Astrocyte (in vitro differentiated cells and primary cell): ENCODE measurements around the gene CYTH4.

ENCODE experiments used
- CTCF ChIP-seq: IDR thresholded peaks from 2 replicates; pipeline ENCODE4 v1.5.1; 2011; ENCODE audit warnings: low read depth, mild to moderate bottlenecking, inconsistent platforms, low read length, moderate library complexity; ENCODE audit not compliant: insufficient read depth
- EZH2 ChIP-seq: IDR thresholded peaks from 2 replicates; pipeline ENCODE4 v1.6.1; 2012; ENCODE audit warnings: mild to moderate bottlenecking, low read length, inconsistent platforms; ENCODE audit not compliant: insufficient read depth

GRCh38 chr22:37302674-37303555 is 20.6 kb downstream of the CYTH4 start:
- TF ChIP-seq CTCF (no peak), EZH2 (no peak)
